Iris pigment epithelial cell (primary cell): ENCODE results near the gene RYR3.

Experiments
- DNase-seq: peaks from one replicate; pipeline ENCODE4 v3.0.0-alpha.2; 2011; ENCODE audit warnings: low read depth

Gene RYR3

GRCh38 chr15:33449810-33450209 is 139.0 kb downstream of the RYR3 start:
- no peak for DNase-seq

- DNase-seq = no peak
Measured at GRCh38 chr15:33451385-33451784, 140.6 kb downstream of the RYR3 start.

- no peak for DNase-seq
Measured at GRCh38 chr15:33453761-33454160, 143.0 kb downstream of the RYR3 start.

GRCh38 chr15:33454346-33454745 is 143.6 kb downstream of the RYR3 start:
- DNase-seq = no peak

- DNase-seq = no peak
Measured at GRCh38 chr15:33454996-33455395, 144.2 kb downstream of the RYR3 start.

GRCh38 chr15:33458421-33458820 is 147.7 kb downstream of the RYR3 start:
- DNase-seq = no peak

GRCh38 chr15:33460166-33460805 is 149.5 kb downstream of the RYR3 start:
- DNase-seq = no peak

- DNase-seq = no peak
Measured at GRCh38 chr15:33461671-33462070, 150.9 kb downstream of the RYR3 start.

GRCh38 chr15:33467146-33467815 is 156.5 kb downstream of the RYR3 start:
- DNase-seq = no peak

- DNase-seq = no peak
Measured at GRCh38 chr15:33467816-33468163, 157.0 kb downstream of the RYR3 start.

- DNase-seq = no peak
Measured at GRCh38 chr15:33468740-33469139, 158.0 kb downstream of the RYR3 start.

- DNase-seq = no peak
Measured at GRCh38 chr15:33473005-33473404, 162.2 kb downstream of the RYR3 start.

- no peak for DNase-seq
Measured at GRCh38 chr15:33473714-33474113, 162.9 kb downstream of the RYR3 start.

GRCh38 chr15:33476076-33476475 is 165.3 kb downstream of the RYR3 start:
- DNase-seq = no peak

GRCh38 chr15:33476908-33477307 is 166.1 kb downstream of the RYR3 start:
- DNase-seq = no peak

- DNase-seq = no peak
Measured at GRCh38 chr15:33489335-33489734, 178.6 kb downstream of the RYR3 start.

- DNase-seq = no peak
Measured at GRCh38 chr15:33490703-33491102, 179.9 kb downstream of the RYR3 start.

GRCh38 chr15:33492434-33493052 is 181.8 kb downstream of the RYR3 start:
- no peak for DNase-seq

GRCh38 chr15:33494306-33494705 is 183.5 kb downstream of the RYR3 start:
- DNase-seq = no peak

- no peak for DNase-seq
Measured at GRCh38 chr15:33500432-33501195, 189.8 kb downstream of the RYR3 start.

GRCh38 chr15:33503681-33504080 is 192.9 kb downstream of the RYR3 start:
- DNase-seq = no peak

GRCh38 chr15:33506781-33507296 is 196.1 kb downstream of the RYR3 start:
- no peak for DNase-seq

- DNase-seq = no peak
Measured at GRCh38 chr15:33508703-33509102, 197.9 kb downstream of the RYR3 start.
